NCI-H1694 treated with DMSO at 0.1 percent for 48 hours (cell line): ENCODE data around the gene COG5.
"Not testable (repeated sequence)": the region's sequence is repeated elsewhere in the genome, so short reads cannot be mapped to it uniquely, and the experiment has no call there.

Experiments used
- DNase-seq: peaks from one replicate; lab custom pipeline; 2025; lab: John Stamatoyannopoulos, UW

The COG5 gene

GRCh38 chr7:107160389-107160788 lies 403.3 kb downstream of the COG5 start:
- no peak for DNase-seq

GRCh38 chr7:107158028-107158427 lies 405.7 kb downstream of the COG5 start:
- DNase-seq, result no peak

GRCh38 chr7:107157091-107157490 lies 406.6 kb downstream of the COG5 start:
- no peak for DNase-seq

GRCh38 chr7:107155726-107156125 lies 408.0 kb downstream of the COG5 start:
- not testable (repeated sequence) for DNase-seq

- no peak for DNase-seq
Observed at GRCh38 chr7:107154826-107155225, 408.9 kb downstream of the COG5 start.

- DNase-seq, result no peak
Observed at GRCh38 chr7:107152011-107152410, 411.7 kb downstream of the COG5 start.
